Ramos (cell line): ENCODE results near the gene PACC1.
"Not testable (repeated sequence)": the region's sequence is repeated elsewhere in the genome, so short reads cannot be mapped to it uniquely, and the experiment has no call there.

ENCODE experiments used
- in situ Hi-C: fragments of 300-500 bp; cut with MboI; formaldehyde crosslinking; loops from one replicate; pipeline ENCODE4 v1.14.3; 2022; ENCODE audit warnings: low sequenced_read_pairs; ENCODE audit not compliant: unreplicated experiment

PACC1 gene

GRCh38 chr1:212353181-212353580 lies 61.5 kb downstream of the PACC1 start:
- in situ Hi-C loops = loop anchor here (25.0 kb wide), 1 partner anchor 666 kb away; the partner anchor contains the start of gene NEK2

GRCh38 chr1:212351588-212352362 lies 62.9 kb downstream of the PACC1 start:
- in situ Hi-C loops = loop anchor here (25.0 kb wide), 1 partner anchor 664 kb away; the partner anchor contains the start of gene NEK2

- in situ Hi-C loops = no loop called here
Measured at GRCh38 chr1:212346601-212347000, 68.1 kb downstream of the PACC1 start.

- in situ Hi-C loops = no loop called here
Measured at GRCh38 chr1:212344905-212345304, 69.8 kb downstream of the PACC1 start.

GRCh38 chr1:212341090-212341489 lies 73.6 kb downstream of the PACC1 start:
- in situ Hi-C loops = no loop called here

DNA sequence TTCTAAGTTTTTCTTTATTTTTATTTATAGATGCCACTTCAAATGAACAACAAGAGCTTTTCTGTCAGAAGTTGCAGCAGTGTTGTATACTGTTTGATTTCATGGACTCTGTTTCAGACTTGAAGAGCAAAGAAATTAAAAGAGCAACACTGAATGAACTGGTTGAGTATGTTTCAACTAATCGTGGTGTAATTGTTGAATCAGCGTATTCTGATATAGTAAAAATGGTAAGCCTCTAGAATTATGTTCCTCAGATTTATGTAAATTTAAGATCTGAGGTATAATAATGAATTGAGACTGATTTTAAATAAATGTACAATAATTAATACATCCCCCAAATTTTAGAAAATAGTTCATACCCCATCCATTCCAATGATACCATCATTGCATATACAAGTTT lies 85.6 kb downstream of the PACC1 start:
- in situ Hi-C loops = no loop called here

DNA sequence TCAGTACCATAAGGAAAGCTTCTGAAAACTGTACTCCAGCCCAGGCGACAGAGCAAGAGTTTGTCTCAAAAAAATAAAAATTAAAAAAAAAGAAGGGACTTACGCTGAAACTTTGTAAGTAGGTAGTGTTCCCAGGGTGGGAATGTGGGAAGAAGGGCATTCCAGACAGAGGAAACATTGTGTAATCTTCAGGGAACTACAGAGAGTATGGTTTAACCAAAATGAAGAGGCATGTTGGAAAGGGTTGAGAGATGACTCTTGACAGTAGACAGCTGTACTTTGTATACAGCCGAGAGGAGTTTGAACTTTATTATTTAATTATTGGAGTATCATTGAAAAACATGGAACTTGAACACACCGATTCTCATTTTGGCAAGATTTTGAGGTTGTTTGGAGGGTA lies 86.4 kb downstream of the PACC1 start:
- in situ Hi-C loops = no loop called here

GRCh38 chr1:212326541-212326940 lies 88.1 kb downstream of the PACC1 start:
- in situ Hi-C loops = no loop called here

- in situ Hi-C loops = no loop called here
Measured at GRCh38 chr1:212323066-212323465, 91.6 kb downstream of the PACC1 start.

- in situ Hi-C loops = not testable (repeated sequence)
Measured at GRCh38 chr1:212321031-212321430, 93.7 kb downstream of the PACC1 start.

- in situ Hi-C loops = no loop called here
Measured at GRCh38 chr1:212317916-212318315, 96.8 kb downstream of the PACC1 start.

DNA sequence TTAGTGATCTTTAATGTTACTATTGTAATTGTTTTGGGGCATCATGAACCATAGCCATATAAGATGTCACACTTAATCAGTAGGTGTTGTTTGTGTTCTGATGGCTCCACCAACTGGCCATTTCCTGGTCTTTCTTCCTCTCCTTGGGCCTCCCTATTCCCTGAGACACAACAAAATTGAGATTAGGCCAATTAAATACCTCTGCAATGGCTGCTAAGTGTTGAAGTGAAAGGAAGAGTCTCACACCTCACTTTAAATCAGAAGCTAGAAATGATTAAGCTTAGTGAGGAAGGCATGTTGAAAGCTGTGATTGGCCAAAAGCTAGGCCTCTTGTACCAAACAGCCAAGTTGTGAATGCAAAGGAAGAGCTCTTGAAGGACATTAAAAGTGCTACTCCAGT lies 98.8 kb downstream of the PACC1 start:
- in situ Hi-C loops = no loop called here

GRCh38 chr1:212315184-212315583 lies 99.5 kb downstream of the PACC1 start:
- in situ Hi-C loops = no loop called here
